CD14-positive monocyte (primary cell): ENCODE results near the gene COG7. TPM values are rescaled to one million over a fixed set of nuclear protein-coding genes. Genes with fewer than 3 reads are reported as not detected.
"Not testable (repeated sequence)": the region's sequence is repeated elsewhere in the genome, so short reads cannot be mapped to it uniquely, and the experiment has no call there.

Experiments
- DNase-seq, 3 donors: peaks; one replicate each; pipeline ENCODE4 v3.0.0-alpha.2; 2011 to 2022
- H2AFZ ChIP-seq: 2 replicates; pipeline ENCODE4 v1.6.0; 2012; ENCODE audit warnings: mild to moderate bottlenecking, low read depth, low read length, inconsistent platforms; ENCODE audit not compliant: insufficient read depth, poor library complexity, severe bottlenecking
- H3K27ac ChIP-seq, 2 donors: 1 replicate in 1 of 2; 2 replicates in 1 of 2; pipeline ENCODE4 v1.5.1; 2012 to 2013; ENCODE audit warnings: low read length in 2 of 2, control low read depth in 1 of 2, inconsistent platforms in 1 of 2, low read depth in 1 of 2, mild to moderate bottlenecking in 1 of 2
- H3K27me3 ChIP-seq, 2 donors: one replicate each; pipeline versions ENCODE4 v1.6.0 to v1.6.1; 2011 to 2013; ENCODE audit warnings: low read length in 2 of 2; ENCODE audit not compliant: control insufficient read depth in 2 of 2, insufficient read depth in 2 of 2
- H3K36me3 ChIP-seq, 2 donors: replicated peaks in 1 of 2; 1 replicate in 1 of 2; 2 replicates in 1 of 2; pipeline versions ENCODE4 v1.5.1 to v1.6.1; 2012 to 2013; ENCODE audit warnings: low read length in 2 of 2, control low read depth in 1 of 2, inconsistent platforms in 1 of 2, mild to moderate bottlenecking in 1 of 2; ENCODE audit not compliant: insufficient read depth in 2 of 2, control insufficient read depth in 1 of 2
- H3K4me1 ChIP-seq, 2 donors: 1 replicate in 1 of 2; 2 replicates in 1 of 2; pipeline versions ENCODE4 v1.5.1 to v1.6.1; 2012 to 2013; ENCODE audit warnings: low read length in 2 of 2, control low read depth in 1 of 2, inconsistent platforms in 1 of 2, mild to moderate bottlenecking in 1 of 2, moderate library complexity in 1 of 2; ENCODE audit not compliant: insufficient read depth in 2 of 2, control insufficient read depth in 1 of 2
- H3K4me2 ChIP-seq: replicated peaks from 2 replicates; pipeline ENCODE3; 2012; ENCODE audit warnings: low read length, moderate library complexity, mild to moderate bottlenecking; ENCODE audit not compliant: poor library complexity, severe bottlenecking; ENCODE audit errors: extremely low read depth
- H3K4me3 ChIP-seq, 3 experiments: fragments of 200-600 bp in 1 of 3; sonication (generic) in 1 of 3; replicated peaks in 1 of 3; 1 replicate in 2 of 3; 2 replicates in 1 of 3; pipeline ENCODE4 v1.5.1; 2011 to 2013; ENCODE audit warnings: low read length in 3 of 3, mild to moderate bottlenecking in 3 of 3, control low read depth in 2 of 3, low read depth in 2 of 3, inconsistent platforms in 1 of 3, moderate library complexity in 1 of 3
- H3K79me2 ChIP-seq: 2 replicates; pipeline ENCODE4 v1.6.0; 2012; ENCODE audit warnings: mild to moderate bottlenecking, control low read depth, inconsistent platforms, low read length, moderate library complexity; ENCODE audit not compliant: insufficient read depth
- H3K9ac ChIP-seq: 2 replicates; pipeline ENCODE4 v1.6.0; 2017; ENCODE audit warnings: low read length, mild to moderate bottlenecking; ENCODE audit not compliant: insufficient read depth, poor library complexity, severe bottlenecking
- H3K9me3 ChIP-seq, 2 donors: replicated peaks in 1 of 2; 1 replicate in 1 of 2; 2 replicates in 1 of 2; pipeline versions ENCODE4 v1.5.1 to v1.6.1; 2012 to 2013; ENCODE audit warnings: low read length in 2 of 2, control low read depth in 1 of 2; ENCODE audit not compliant: control insufficient read depth in 1 of 2, insufficient read depth in 1 of 2
- H4K20me1 ChIP-seq: 2 replicates; pipeline ENCODE4 v1.6.0; 2012; ENCODE audit warnings: mild to moderate bottlenecking, low read length, control low read depth, moderate library complexity; ENCODE audit not compliant: insufficient read depth
- H3K27ac Mint-ChIP-seq, 7 donors: one replicate each; pipeline ENCODE4 v1.8.0; 2020; ENCODE audit warnings: mild to moderate bottlenecking in 7 of 7, mixed read lengths in 7 of 7, moderate library complexity in 6 of 7, inconsistent platforms in 2 of 7
- H3K27me3 Mint-ChIP-seq, 3 donors: one replicate each; pipeline ENCODE4 v1.8.0; 2021 to 2022; ENCODE audit warnings: low read depth in 3 of 3, mild to moderate bottlenecking in 3 of 3, mixed read lengths in 3 of 3, moderate library complexity in 3 of 3, inconsistent platforms in 1 of 3
- H3K36me3 Mint-ChIP-seq, 2 donors: one replicate each; pipeline ENCODE4 v1.8.0; 2020; ENCODE audit warnings: mixed read lengths in 2 of 2, inconsistent platforms in 1 of 2, mild to moderate bottlenecking in 1 of 2
- H3K4me1 Mint-ChIP-seq: one replicate; pipeline ENCODE4 v1.8.0; 2020; ENCODE audit warnings: mild to moderate bottlenecking, mixed read lengths
- H3K4me3 Mint-ChIP-seq, 2 donors: one replicate each; pipeline ENCODE4 v1.8.0; 2020; ENCODE audit warnings: mild to moderate bottlenecking in 2 of 2, mixed read lengths in 2 of 2, moderate library complexity in 1 of 2
- H3K9me3 Mint-ChIP-seq, 7 donors: one replicate each; pipeline ENCODE4 v1.8.0; 2020 to 2022; ENCODE audit warnings: mixed read lengths in 7 of 7, mild to moderate bottlenecking in 6 of 7, moderate library complexity in 6 of 7, inconsistent platforms in 2 of 7
- CTCF ChIP-seq: fragments of 200-600 bp; IDR thresholded peaks from one replicate; pipeline ENCODE4 v1.8.0; 2022; ENCODE audit warnings: antibody characterized with exemption, mild to moderate bottlenecking
- WGBS: methylation state at CpG from one replicate; pipeline ENCODE4 v1.1.5; 2013; ENCODE audit warnings: missing lambda C conversion rate; ENCODE audit not compliant: insufficient coverage; 5-methylcytosine and 5-hydroxymethylcytosine counted together
- intact Hi-C, 2 donors: fragments of 100-400 bp; cut with micrococcal nuclease; formaldehyde crosslinking; loops; one replicate each; pipeline versions ENCODE4 v1.15.0 to v1.15.1; 2023
- polyA plus RNA-seq, 3 donors: library from polyadenylated mRNA; depleted of rRNA in 1 of 3; unstranded in 2 of 3; stranded (reverse) in 1 of 3; fragments of 300-500 nt in 2 of 3; fragments of >200 nt in 1 of 3; fragmentation: Illumina TruSeq in 2 of 3; gene quantifications; 1 replicate in 2 of 3; 2 replicates in 1 of 3; pipeline ENCODE4 v1.2.3, GENCODE V29; 2012 to 2021

The COG7 gene
- polyA plus RNA-seq, 3 donors: 6.6 to 28.8 (median 8.0) TPM

- no peaks in the 10 kb centered on the region for H3K4me1 ChIP-seq
- 100% methylated on average over 2 of the region's 8 CpGs for WGBS
- H3K27ac ChIP-seq: no peak overlapping the region
- no peak overlapping the region for H3K4me3 ChIP-seq
- no peaks in the 10 kb centered on the region for H3K9me3 Mint-ChIP-seq
- H3K9ac ChIP-seq: no peak overlapping the region
- H3K79me2 ChIP-seq: no peaks in the 10 kb centered on the region
- no peak for DNase-seq
- intact Hi-C loops: no loop called here
- H3K9me3 ChIP-seq: no peaks in the 10 kb centered on the region
- peaks cover 78 to 97% of the 10 kb centered on the region in 2 donors for H3K36me3 Mint-ChIP-seq
- TF ChIP-seq CTCF: no peak
- H3K27me3 ChIP-seq: no peaks in the 10 kb centered on the region
- no peaks in the 10 kb centered on the region for H3K4me1 Mint-ChIP-seq
- H3K27ac Mint-ChIP-seq: no peak overlapping the region
- H2AFZ ChIP-seq: no peak overlapping the region
- no peak overlapping the region for H3K4me2 ChIP-seq
- no peaks in the 10 kb centered on the region for H4K20me1 ChIP-seq
- H3K36me3 ChIP-seq: peaks cover 78 to 99% of the 10 kb centered on the region in 2 donors
- H3K4me3 Mint-ChIP-seq: no peak overlapping the region
- H3K27me3 Mint-ChIP-seq: peaks cover 0 to 2% (median 0%) of the 10 kb centered on the region in 3 donors
These were observed 51.9 kb downstream of the COG7 start for GRCh38 chr16:23401139-23401538.

- H3K4me1 ChIP-seq, H3K27ac Mint-ChIP-seq, H3K9ac ChIP-seq, DNase-seq, H3K9me3 ChIP-seq, H3K4me2 ChIP-seq, H3K4me3 Mint-ChIP-seq, H3K27ac ChIP-seq, H3K4me1 Mint-ChIP-seq, H3K79me2 ChIP-seq, H2AFZ ChIP-seq, H3K27me3 ChIP-seq, H3K9me3 Mint-ChIP-seq, intact Hi-C loops, H4K20me1 ChIP-seq, H3K27me3 Mint-ChIP-seq, H3K4me3 ChIP-seq: not testable (repeated sequence)
- peaks cover 78 to 99% of the 10 kb centered on the region in 2 donors for H3K36me3 ChIP-seq
- peaks cover 77 to 97% of the 10 kb centered on the region in 2 donors for H3K36me3 Mint-ChIP-seq
- 100% methylated on average over 3 of the region's 7 CpGs for WGBS
These were observed 52.5 kb downstream of the COG7 start for GRCh38 chr16:23400447-23400846.
